Transverse colon (tissue), 4 donors: Measurements from ENCODE around the gene WDR87. TPM values are rescaled to one million over a fixed set of nuclear protein-coding genes. Genes with fewer than 3 reads are reported as not detected.

Experiments
- DNase-seq: peaks from one replicate; pipeline ENCODE4 v3.0.0-alpha.2; 2019
- H3K27ac ChIP-seq, 4 donors: fragments of 200-600 bp; sonication (generic); 2 replicates each; pipeline ENCODE4 v1.5.1; 2016 to 2018; ENCODE audit warnings: inconsistent platforms in 4 of 4
- H3K27me3 ChIP-seq: fragments of 200-600 bp; sonication (generic); 2 replicates; pipeline ENCODE4 v1.5.1; 2017; ENCODE audit warnings: inconsistent platforms
- H3K36me3 ChIP-seq, 4 donors: fragments of 200-600 bp; sonication (generic); 2 replicates each; pipeline ENCODE4 v1.5.1; 2017 to 2019; ENCODE audit warnings: inconsistent platforms in 4 of 4
- H3K4me1 ChIP-seq, 4 donors: fragments of 200-600 bp; sonication (generic); 2 replicates each; pipeline ENCODE4 v1.5.1; 2017 to 2020; ENCODE audit warnings: inconsistent platforms in 4 of 4
- H3K4me3 ChIP-seq, 4 donors: fragments of 200-600 bp; sonication (generic); 1 replicate in 1 of 4; 2 replicates in 3 of 4; pipeline versions ENCODE4 v1.5.1 to v1.6.1; 2017 to 2019; ENCODE audit warnings: inconsistent platforms in 4 of 4
- H3K9me3 ChIP-seq, 2 donors: fragments of 200-600 bp; sonication (generic); 2 replicates each; pipeline ENCODE4 v1.5.1; 2017 to 2019; ENCODE audit warnings: inconsistent platforms in 2 of 2
- EP300 ChIP-seq: sonication (generic); formaldehyde crosslinking; IDR thresholded peaks from one replicate; pipeline ENCODE4 v1.6.1; 2017; ENCODE audit warnings: antibody characterized with exemption, low read depth
- POLR2A ChIP-seq: fragments of 450-650 bp; IDR thresholded peaks from one replicate; pipeline ENCODE4 v1.6.1; 2016; ENCODE audit warnings: antibody characterized with exemption, mild to moderate bottlenecking, moderate library complexity
- POLR2AphosphoS5 ChIP-seq, 3 donors: sonication (generic); formaldehyde crosslinking; IDR thresholded peaks; one replicate each; pipeline ENCODE4 v1.6.1; 2016; ENCODE audit warnings: antibody characterized with exemption in 3 of 3
- WGBS, 2 donors: methylation state at CpG; one replicate each; pipeline ENCODE4 v1.1.5; 2018; ENCODE audit warnings: low coverage in 1 of 2; 5-methylcytosine and 5-hydroxymethylcytosine counted together
- in situ Hi-C, 4 donors: fragments of 200-750 bp; cut with MboI; loops; one replicate each; pipeline versions ENCODE4 v1.15.0 to v1.15.1; 2017; ENCODE audit warnings: low sequenced_read_pairs in 3 of 4, low pct_ligation_motif_present in 1 of 4, low pct_unique_long_range_greater_than_20kb in 1 of 4
- intact Hi-C: fragments of 100-400 bp; cut with DNase I; formaldehyde crosslinking; loops from one replicate; pipeline ENCODE4 v1.15.1; 2023; ENCODE audit warnings: low total_unique reads
- total RNA-seq, 4 donors: library from RNA; depleted of rRNA; stranded (reverse); fragments of >200 nt; gene quantifications; one replicate each; pipeline ENCODE4 v1.1.0, GENCODE V29; 2016
- TF ChIP-seq, protein P1 (sequence below), 5 experiments: fragments of 200-600 bp in 3 of 5; fragments of 450-650 bp in 2 of 5; sonication (generic) in 3 of 5; IDR thresholded peaks; 1 replicate in 2 of 5; 2 replicates in 3 of 5; pipeline ENCODE4 v1.5.1; 2016 to 2017; ENCODE audit warnings: antibody characterized with exemption in 5 of 5, inconsistent platforms in 3 of 5, mild to moderate bottlenecking in 2 of 5, moderate library complexity in 1 of 5

WDR87 gene
- total RNA-seq, 4 donors from 2014 or later: not detected

DNA sequence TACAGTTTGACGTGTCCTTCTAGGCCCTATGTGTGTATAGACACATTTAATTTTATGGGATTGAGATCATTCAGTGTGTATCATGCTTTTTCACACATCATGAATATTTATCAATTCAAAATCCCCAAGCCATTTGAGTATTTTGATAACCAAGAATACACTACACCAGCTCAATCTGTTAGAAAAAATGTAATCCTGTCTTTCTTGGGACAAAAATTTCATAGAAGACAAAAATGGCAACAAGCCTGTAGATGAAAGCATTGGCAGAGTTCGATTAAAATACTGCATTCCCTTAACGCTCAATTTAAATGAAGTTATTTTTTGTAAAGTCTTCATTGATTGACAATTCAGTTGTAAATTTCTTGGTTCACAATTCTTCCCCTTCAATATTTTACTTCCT lies 41.9 kb downstream of the WDR87 start:
- no peak for DNase-seq
- in situ Hi-C loops: no loop called here
- H3K9me3 ChIP-seq: no peaks in the 10 kb centered on the region
- H3K27ac ChIP-seq: no peak overlapping the region
- no peaks in the 10 kb centered on the region for H3K36me3 ChIP-seq
- no peak overlapping the region for H3K4me3 ChIP-seq
- 67 to 86% methylated on average over 3 of the region's 3 CpGs for WGBS, 2 donors
- no peaks in the 10 kb centered on the region for H3K27me3 ChIP-seq
- no peak for TF ChIP-seq EP300
- no peak for TF ChIP-seq POLR2AphosphoS5 (IDR thresholded peaks at IDR 0.05)
- TF ChIP-seq POLR2A: no peak
- TF ChIP-seq, protein P1, sequence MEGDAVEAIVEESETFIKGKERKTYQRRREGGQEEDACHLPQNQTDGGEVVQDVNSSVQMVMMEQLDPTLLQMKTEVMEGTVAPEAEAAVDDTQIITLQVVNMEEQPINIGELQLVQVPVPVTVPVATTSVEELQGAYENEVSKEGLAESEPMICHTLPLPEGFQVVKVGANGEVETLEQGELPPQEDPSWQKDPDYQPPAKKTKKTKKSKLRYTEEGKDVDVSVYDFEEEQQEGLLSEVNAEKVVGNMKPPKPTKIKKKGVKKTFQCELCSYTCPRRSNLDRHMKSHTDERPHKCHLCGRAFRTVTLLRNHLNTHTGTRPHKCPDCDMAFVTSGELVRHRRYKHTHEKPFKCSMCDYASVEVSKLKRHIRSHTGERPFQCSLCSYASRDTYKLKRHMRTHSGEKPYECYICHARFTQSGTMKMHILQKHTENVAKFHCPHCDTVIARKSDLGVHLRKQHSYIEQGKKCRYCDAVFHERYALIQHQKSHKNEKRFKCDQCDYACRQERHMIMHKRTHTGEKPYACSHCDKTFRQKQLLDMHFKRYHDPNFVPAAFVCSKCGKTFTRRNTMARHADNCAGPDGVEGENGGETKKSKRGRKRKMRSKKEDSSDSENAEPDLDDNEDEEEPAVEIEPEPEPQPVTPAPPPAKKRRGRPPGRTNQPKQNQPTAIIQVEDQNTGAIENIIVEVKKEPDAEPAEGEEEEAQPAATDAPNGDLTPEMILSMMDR (IDR thresholded peaks at IDR 0.05): no peak
- H3K4me1 ChIP-seq: no peaks in the 10 kb centered on the region
- intact Hi-C loops: no loop called here

DNA sequence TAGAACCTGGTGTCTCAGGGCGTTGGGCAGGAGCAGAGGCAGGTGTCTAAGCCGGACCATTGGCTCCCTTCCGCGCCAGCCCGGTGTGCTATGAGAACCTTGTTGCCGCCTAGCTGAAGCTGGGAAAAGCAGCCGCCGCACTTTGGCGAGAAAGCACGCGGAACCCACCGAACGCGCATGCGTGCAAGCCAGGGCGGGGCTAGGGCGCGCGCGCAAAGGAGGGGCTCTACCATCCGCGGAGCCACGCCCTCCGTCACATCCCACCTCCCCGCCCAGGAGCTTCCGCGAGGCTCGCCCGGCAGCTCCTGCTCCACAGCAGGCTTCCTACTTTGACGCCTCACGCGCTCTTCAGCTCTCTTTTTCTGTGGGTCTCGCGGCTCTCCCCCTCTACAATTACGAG lies 51.3 kb downstream of the WDR87 start:
- 58% methylated on average over 35 of the region's 35 CpGs; no CpG with 5 or more reads in 1 of the 2 donors for WGBS, 2 donors
- H3K4me3 ChIP-seq: no peak overlapping the region
- H3K27ac ChIP-seq: no peak overlapping the region
- H3K27me3 ChIP-seq: peaks cover 16% of the 10 kb centered on the region
- H3K36me3 ChIP-seq: no peaks in the 10 kb centered on the region
- in situ Hi-C loops: no loop called here
- intact Hi-C loops: no loop called here
- TF ChIP-seq, protein P1 (IDR thresholded peaks at IDR 0.05): no peak
- H3K4me1 ChIP-seq: no peaks in the 10 kb centered on the region
- DNase-seq: peak; percentile 8
- H3K9me3 ChIP-seq: no peaks in the 10 kb centered on the region

DNA sequence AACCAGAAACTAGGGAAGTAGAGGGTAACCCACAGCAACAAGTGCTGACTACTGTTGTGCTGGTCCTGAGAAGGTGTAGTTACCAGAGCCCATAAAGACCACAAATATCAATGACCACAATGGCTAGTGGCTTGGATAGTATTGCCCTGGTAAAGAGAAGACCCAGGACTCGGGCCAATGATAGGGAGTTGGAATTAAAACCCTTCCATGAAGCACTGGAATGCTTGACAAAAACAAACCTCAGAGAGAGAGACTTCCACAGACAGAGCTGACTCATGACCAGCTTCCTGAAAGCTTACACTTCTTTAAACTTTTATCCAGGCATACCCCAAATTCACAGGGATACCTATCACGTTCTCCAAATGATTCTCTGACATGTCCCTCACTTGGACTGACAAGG lies 60.5 kb downstream of the WDR87 start:
- H3K4me3 ChIP-seq: no peak overlapping the region
- H3K27ac ChIP-seq: no peak overlapping the region
- H3K4me1 ChIP-seq: no peaks in the 10 kb centered on the region
- no peak for DNase-seq
- in situ Hi-C loops: no loop called here
- H3K27me3 ChIP-seq: no peaks in the 10 kb centered on the region
- no peaks in the 10 kb centered on the region for H3K9me3 ChIP-seq
- no peaks in the 10 kb centered on the region for H3K36me3 ChIP-seq
- intact Hi-C loops: no loop called here
- WGBS, 2 donors: 52 to 63% methylated on average over 1 to 2 of the region's 2 CpGs
- TF ChIP-seq EP300 (no peak), POLR2AphosphoS5 (IDR thresholded peaks at IDR 0.05) (no peak), POLR2A (no peak)
- TF ChIP-seq, protein P1 (IDR thresholded peaks at IDR 0.05): no peak

Other genes starting within 250 kb of the WDR87 start
- gene ZNF607, start 186.8 kb downstream of the WDR87 start, total RNA-seq: 1 to 10 TPM in 3 of 4 donors, under 1 TPM in 1; 0.37 to 6.5 (median 2.8) TPM
- gene ZNF573, start 127.0 kb downstream of the WDR87 start, total RNA-seq: 10 to 100 TPM in 1 of 4 donors, 1 to 10 TPM in 2, under 1 TPM in 1; 0.75 to 29.3 (median 5.5) TPM
- 100 to 1,000 TPM; 191 to 284 (median 231) TPM for gene SIPA1L3, start 614 bp upstream of the WDR87 start, total RNA-seq